ENCODE data around the gene WDFY4.

Gene WDFY4

GRCh38 chr10:48691812-48692528 is 7.3 kb downstream of the WDFY4 start:
- no peak for FAIRE-seq

DNA sequence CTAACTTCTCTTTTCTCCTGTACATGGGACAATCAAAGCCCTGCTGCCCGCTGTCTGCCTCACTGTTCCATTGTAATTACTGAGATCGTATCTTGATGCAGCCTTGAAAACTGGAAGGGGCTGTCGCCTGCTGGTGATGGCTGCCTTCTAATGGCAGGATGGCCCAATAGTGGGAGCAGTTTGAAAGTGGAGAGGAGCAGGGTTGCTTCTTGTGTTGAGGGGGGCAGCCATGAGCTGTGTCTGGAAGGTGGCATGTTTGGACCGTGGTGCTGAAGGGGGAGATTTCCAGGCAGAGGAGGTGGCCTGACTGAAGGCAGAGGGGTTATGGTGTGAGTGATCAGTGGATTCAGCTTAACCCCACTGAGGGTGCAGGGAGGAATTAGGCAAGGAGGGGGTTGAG is 8.1 kb downstream of the WDFY4 start:
- no peak for FAIRE-seq

DNA sequence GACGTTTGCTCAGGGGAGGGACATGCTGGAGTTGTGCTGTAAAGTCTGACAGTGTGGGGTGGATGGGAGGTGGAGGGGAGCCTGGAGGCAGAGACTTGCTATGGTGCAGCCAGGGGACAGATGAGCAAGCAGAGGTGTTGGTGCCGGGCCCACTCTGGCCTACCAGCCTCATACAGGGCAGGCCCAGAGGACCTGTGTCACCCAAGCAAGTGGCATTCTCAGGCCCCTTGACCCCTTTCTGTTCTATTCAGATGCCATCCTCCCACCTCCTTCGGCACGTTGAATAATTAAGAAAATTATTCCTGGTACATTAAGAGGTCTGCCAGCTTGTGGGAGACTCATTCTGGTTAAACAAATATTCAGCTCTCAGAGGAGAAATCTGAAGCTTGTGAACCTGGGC is 8.5 kb downstream of the WDFY4 start:
- FAIRE-seq, result no peak

DNA sequence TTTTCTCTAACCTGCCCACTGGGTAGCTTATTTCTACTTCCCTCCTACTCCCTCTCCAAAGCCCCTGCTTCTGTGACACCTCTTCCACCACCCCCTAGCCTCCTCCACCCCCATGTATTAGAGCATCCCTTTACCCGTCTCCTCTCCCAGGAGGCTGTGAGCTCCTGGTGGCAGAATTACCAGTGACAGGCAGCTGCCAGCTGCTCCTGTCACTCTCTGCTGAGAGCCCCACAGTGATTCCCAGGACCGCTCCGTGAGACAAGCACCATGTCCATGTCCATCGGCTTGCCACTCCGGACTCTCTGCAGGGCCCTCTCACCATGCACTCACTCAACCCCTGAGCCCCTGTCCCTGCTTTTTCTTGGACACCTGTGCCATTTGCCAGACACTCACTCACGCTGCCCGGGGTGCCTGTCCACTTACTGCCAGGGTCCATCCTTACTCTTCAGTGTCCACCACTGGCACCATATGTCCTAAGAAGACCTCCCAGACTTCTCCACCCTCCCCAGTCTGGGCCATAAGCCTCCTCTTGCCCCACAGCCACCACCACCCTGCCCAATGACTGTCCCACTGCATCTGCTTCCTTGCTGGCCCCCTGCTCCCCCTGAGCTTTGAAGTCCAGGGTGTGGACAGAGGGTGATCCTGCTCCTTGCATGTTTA is 9.8 kb downstream of the WDFY4 start:
- FAIRE-seq, result no peak

DNA sequence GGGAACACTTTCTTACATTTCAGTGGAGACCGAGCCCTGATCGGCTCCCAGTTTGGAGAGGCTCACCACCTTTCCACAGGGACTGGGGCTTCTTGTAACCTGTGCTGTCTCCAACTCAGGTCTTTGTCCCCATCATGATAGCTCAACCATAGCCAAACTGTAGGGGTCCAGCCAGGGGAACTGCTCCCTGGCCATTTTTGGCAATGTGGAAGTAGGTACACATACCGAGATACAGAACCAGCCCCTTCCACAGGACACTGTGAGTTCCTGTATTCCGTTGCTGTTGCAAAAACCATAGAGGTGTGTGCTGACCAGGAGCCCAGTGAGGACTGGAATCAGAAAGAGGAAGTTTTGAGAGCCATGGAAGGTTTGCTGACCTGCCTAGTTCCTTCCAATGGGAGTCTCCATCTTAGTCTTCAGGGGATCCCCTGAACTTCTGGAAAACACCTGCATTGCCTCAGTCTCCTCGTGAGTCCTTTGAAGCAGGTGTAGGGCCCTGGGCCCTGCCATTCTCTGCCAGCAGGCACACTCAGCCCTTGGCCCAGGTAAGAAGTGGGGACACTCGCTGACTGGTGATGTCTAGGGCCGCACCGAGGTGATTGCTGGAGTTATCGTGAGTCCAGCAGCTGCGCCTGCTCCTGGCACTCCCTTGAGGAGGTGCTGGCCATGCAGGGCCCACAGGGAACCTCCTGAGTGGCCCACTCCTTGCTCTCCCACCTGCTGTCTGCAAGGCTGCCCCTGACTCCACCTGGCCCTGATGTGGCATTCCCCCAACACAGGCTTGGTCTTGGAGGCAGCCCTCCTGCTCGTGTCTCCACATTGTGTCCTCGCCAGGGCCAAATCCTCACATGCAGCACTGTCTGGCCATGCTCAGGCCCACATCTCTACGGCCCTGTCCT is 11.2 kb downstream of the WDFY4 start:
- no peak for FAIRE-seq

GRCh38 chr10:48696535-48696873 is 11.8 kb downstream of the WDFY4 start:
- no peak for FAIRE-seq

- FAIRE-seq, result no peak
Measured at GRCh38 chr10:48697091-48697490, 12.4 kb downstream of the WDFY4 start.

- no peak for FAIRE-seq
Measured at GRCh38 chr10:48697821-48698764, 13.4 kb downstream of the WDFY4 start.

GRCh38 chr10:48699011-48699627 is 14.4 kb downstream of the WDFY4 start:
- FAIRE-seq, result no peak

DNA sequence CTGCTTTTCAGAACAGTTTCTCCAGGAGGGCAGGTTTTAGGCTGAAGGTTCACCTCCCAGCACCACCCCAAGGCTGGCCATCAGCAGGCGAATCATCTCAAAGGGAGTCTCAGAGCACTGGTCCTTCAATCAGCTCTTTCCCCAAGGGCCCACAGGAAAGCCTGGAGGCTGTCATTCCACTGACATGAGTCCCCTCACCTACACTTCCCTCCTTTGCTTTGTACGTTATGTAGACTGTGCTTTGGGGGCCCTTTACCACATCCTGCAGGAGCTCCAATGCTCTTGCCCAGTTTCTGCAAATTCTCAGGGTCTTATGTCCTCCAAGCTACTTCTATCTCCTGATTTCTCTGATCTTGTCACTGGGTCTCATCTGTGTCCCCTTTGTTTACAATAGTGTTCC is 15.4 kb downstream of the WDFY4 start:
- FAIRE-seq, result no peak

DNA sequence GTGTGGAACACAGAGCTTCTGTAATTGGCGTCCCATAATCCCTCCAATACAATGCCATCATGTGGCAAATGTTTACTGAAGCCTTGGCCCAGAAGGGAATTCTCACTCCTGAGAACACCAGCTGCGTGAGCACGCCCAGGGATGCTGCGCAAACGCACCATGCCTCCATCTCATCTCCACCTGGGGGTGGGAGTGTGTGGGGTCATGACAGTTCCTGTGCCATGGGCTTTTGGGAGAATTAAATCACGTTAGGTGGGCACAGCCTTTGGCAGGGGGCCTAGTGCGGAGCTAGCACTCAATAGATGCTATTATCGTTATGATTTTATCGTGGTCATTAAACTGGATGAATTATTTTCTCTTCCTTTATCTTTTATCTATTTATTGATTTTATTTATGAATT is 15.8 kb downstream of the WDFY4 start:
- FAIRE-seq, result no peak

DNA sequence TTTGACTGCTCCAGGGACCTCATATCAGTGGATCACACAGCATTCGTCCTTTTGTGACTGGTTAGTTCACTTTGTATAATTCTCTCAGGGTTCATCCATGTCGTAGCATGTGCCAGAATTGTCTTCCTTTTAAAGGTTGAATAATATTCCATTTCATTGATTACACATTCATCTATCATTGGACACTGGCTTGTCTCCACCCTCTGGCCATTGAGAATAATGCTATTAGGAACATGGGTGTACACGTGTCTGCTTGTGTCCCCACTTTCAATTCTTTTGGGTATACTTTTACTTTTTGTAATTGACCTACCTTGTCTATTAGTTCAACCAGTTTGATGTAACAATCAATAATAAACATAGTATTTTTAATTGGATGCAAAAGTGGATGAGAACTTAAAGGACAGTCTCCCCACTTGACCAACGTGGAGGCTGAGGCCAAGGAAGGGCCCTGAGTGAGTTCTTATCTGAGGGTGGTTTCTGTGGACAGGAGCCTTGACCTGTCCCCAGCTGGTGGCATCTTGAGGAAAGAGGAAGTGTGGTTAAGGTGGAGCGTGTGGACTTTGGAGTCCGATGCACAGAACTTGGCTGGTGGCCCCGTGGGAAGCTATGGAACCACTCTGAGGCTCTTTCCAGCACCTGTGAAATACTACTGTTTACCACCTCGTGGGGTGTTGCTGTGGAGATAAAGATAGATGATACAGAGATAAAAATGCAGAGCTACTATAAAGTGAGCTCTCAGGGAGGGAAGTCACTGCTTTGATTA is 16.6 kb downstream of the WDFY4 start:
- no peak for FAIRE-seq

DNA sequence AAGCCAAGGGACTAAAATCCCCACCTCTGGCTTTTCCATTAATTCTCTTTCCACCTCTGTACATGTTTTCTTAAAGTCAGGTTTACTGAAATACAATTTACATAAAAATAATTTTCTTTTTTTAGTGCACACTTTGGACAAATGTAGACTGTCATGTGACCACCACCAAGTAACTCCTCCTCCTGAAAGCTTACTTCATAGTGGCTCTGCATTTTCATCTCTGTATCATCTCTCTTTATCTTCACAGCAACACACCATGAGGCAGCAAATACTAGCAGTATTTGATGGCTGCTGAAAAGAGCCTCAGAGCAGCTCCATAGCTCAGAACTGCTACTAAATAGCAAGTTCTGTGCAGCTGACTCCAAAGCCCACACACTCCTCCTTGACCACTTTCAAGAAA is 17.3 kb downstream of the WDFY4 start:
- FAIRE-seq, result no peak

- FAIRE-seq, result no peak
Measured at GRCh38 chr10:48703531-48704122, 19.0 kb downstream of the WDFY4 start.

DNA sequence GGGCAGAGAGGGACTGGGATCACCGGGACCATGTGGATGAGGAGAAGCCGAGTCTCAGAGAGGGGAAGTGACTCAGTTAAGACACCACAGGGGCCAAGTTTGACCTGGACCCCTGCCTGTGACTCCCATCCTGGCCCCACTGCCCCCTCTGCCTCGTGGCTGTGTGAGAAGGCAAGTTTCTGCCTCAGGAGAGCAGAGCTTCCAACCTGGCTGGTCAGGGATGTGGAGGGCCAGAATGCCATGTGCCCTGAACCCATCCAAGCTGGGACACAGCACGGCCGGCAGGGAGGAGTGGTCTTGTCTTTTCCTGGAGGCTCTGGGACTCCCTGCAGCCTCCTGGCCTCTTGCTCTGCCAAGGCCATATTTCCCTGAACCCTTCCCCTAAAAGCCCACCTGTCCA is 19.5 kb downstream of the WDFY4 start:
- FAIRE-seq, result no peak

DNA sequence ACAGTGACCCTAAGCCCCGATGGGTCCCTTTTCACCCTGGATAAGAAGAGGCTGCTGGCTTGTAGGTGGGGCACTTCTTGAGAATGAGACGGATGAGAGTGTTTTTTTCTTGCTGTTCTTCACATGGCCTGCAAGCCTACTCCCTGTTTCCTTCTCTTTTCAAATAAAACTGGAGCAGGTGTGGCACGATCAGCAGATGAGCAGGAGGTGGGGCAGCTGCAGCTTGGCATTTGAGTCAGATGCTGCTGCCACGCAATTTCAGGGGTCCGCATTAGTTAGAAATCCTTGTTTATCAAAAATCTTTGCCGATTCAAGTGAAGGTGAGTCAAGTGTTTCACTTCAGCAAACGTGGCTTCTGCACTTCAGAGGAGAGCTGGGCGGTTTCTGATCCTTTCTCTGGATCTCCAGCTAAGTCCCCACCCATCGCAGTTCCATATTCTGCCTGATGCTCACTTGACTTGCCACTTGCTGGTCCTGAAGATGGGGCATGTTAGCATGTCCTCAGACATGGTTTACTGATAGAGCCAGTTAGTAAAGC is 20.8 kb downstream of the WDFY4 start:
- no peak for FAIRE-seq

GRCh38 chr10:48707472-48707871 is 22.8 kb downstream of the WDFY4 start:
- no peak for FAIRE-seq

DNA sequence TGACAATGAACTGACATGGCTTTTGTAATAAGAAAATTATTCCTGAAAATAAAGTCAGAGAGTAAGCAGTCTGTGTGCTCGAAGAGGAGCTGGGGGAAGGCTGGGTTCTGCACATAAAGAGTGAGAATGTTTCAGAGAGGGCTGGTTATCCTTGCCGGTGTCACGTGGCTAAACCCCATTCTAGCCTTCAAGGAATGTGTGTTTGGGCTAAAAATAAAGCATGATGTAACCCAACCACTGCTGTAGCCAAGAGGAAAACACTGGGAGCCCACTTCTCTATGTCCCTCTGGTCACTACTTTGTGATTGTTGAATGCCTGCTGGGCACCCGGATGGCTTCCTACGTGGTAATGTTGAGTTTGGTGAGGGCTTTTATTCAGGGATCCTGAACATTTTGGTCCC is 23.5 kb downstream of the WDFY4 start:
- FAIRE-seq, result no peak

DNA sequence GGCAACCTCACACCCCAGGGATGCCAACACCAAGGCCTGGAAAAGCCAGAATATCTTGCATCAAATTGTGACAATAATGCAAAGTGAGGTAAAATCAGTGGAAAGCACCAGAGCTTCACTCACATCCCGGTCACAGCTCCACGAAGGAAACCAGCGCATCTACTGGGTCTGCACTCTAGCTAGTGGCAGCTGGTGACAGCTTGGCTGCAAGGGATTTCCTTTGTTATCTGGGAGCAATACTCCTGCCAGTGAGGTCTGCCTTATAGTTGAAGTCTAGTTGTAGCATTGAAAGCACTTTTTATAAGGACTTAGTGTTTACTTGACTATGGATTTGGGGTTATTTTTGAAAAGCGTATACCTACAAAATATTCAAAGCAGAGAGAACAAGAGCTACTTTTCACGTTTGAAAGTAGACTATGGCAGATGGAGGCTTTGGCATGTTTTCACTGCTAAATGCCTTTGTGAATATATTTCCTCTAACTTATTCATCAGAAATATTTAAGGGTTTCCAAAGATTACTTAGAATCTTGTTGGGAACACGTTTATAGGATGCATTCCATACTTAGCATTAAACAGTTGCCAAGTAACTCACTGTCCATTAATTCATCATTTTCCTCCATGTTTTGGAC is 26.1 kb downstream of the WDFY4 start:
- FAIRE-seq, result no peak

GRCh38 chr10:48711830-48712229 is 27.2 kb downstream of the WDFY4 start:
- FAIRE-seq, result no peak
